Thoracic aorta (tissue), 2 donors: Measurements from ENCODE around the gene PTCD1. TPM values are rescaled to one million over a fixed set of nuclear protein-coding genes. Genes with fewer than 3 reads are reported as not detected.
A peak's percentile ranks its signal among the peaks of the same experiment; 100 is the strongest.
"Not testable (repeated sequence)": the region's sequence is repeated elsewhere in the genome, so short reads cannot be mapped to it uniquely, and the experiment has no call there.

Experiments
- ATAC-seq: fragments of 150-250 bp; one replicate; pipeline ENCODE4 v1.8.0; 2017; ENCODE audit warnings: low read depth; ENCODE audit not compliant: insufficient number of reproducible peaks, low FRiP score
- DNase-seq: peaks from one replicate; pipeline ENCODE4 v3.0.0-alpha.2; 2020; ENCODE audit warnings: low spot score
- H3K27ac ChIP-seq, 2 donors: fragments of 200-600 bp; sonication (generic); 1 replicate in 1 of 2; 2 replicates in 1 of 2; pipeline ENCODE4 v1.5.1; 2016; ENCODE audit warnings: mild to moderate bottlenecking in 2 of 2, moderate library complexity in 2 of 2
- H3K27me3 ChIP-seq: fragments of 200-600 bp; sonication (generic); replicated peaks from 2 replicates; pipeline ENCODE4 v1.6.0; 2016; ENCODE audit warnings: mild to moderate bottlenecking; ENCODE audit not compliant: insufficient read depth
- H3K36me3 ChIP-seq: fragments of 200-600 bp; sonication (generic); one replicate; pipeline ENCODE4 v1.5.1; 2016
- H3K4me1 ChIP-seq, 2 donors: fragments of 200-600 bp; sonication (generic); 1 replicate in 1 of 2; 2 replicates in 1 of 2; pipeline versions ENCODE4 v1.5.1 to v1.6.0; 2016; ENCODE audit warnings: low read depth in 2 of 2, mild to moderate bottlenecking in 1 of 2; ENCODE audit not compliant: control insufficient read depth in 1 of 2
- H3K4me3 ChIP-seq: fragments of 200-600 bp; sonication (generic); 2 replicates; pipeline ENCODE4 v1.5.1; 2016; ENCODE audit warnings: mild to moderate bottlenecking
- H3K9me3 ChIP-seq: fragments of 200-600 bp; sonication (generic); 2 replicates; pipeline ENCODE4 v1.5.1; 2016
- CTCF ChIP-seq: fragments of 200-600 bp; sonication (generic); IDR thresholded peaks from one replicate; pipeline ENCODE4 v1.5.1; 2019; ENCODE audit warnings: antibody characterized with exemption
- total RNA-seq, 2 donors: library from RNA; depleted of rRNA; stranded (reverse); fragments of >200 nt; gene quantifications; one replicate each; pipeline versions ENCODE4 v1.1.0 to v1.2.3, GENCODE V29; 2016

PTCD1 gene
- total RNA-seq, 2 donors from 2014 or later: 5.1 to 23.7 TPM

GRCh38 chr7:99383791-99384370, 54.7 kb downstream of the PTCD1 start:
- Histone ChIP-seq H3K4me1 (peaks cover 25 to 28% of the 10 kb centered on the region in 2 donors), H3K9me3 (no peaks in the 10 kb centered on the region)
- TF ChIP-seq CTCF: no peak

GRCh38 chr7:99383203-99383602, 55.4 kb downstream of the PTCD1 start:
- peaks cover 15% of the 10 kb centered on the region for H3K36me3 ChIP-seq
- no peak overlapping the region for H3K27ac ChIP-seq
- DNase-seq (no peak), ATAC-seq (no peak)
- no peaks in the 10 kb centered on the region for H3K27me3 ChIP-seq
- TF ChIP-seq CTCF: no peak
- no peak overlapping the region for H3K4me3 ChIP-seq
- no peaks in the 10 kb centered on the region for H3K9me3 ChIP-seq
- H3K4me1 ChIP-seq: peaks cover 26 to 34% of the 10 kb centered on the region in 2 donors

More at GRCh38 chr7:99383791-99384370, 54.7 kb downstream of the PTCD1 start:
- Histone ChIP-seq H3K36me3 (peaks cover 20% of the 10 kb centered on the region), H3K27me3 (no peaks in the 10 kb centered on the region), H3K27ac (no peak overlapping the region), H3K4me3 (no peak overlapping the region)
- no peak for DNase-seq
- ATAC-seq: no peak

- no peak overlapping the region for H3K4me3 ChIP-seq
- no peak overlapping the region for H3K27ac ChIP-seq
- no peak for ATAC-seq
- TF ChIP-seq CTCF: no peak
- peaks cover 11% of the 10 kb centered on the region for H3K36me3 ChIP-seq
- no peaks in the 10 kb centered on the region for H3K27me3 ChIP-seq
- no peaks in the 10 kb centered on the region for H3K9me3 ChIP-seq
- no peak for DNase-seq
- H3K4me1 ChIP-seq: peaks cover 26 to 40% of the 10 kb centered on the region in 2 donors
Measured at GRCh38 chr7:99381664-99382075, 56.9 kb downstream of the PTCD1 start.

- peaks cover 26 to 45% of the 10 kb centered on the region in 2 donors for H3K4me1 ChIP-seq
- peak overlapping the region; percentile 85 to 96 for H3K27ac ChIP-seq
- H3K36me3 ChIP-seq: peaks cover 5% of the 10 kb centered on the region
- DNase-seq (no peak), ATAC-seq (no peak)
- H3K4me3 ChIP-seq: peak overlapping the region; percentile 64
- no peaks in the 10 kb centered on the region for H3K9me3 ChIP-seq
- no peaks in the 10 kb centered on the region for H3K27me3 ChIP-seq
- no peak for TF ChIP-seq CTCF
Measured at GRCh38 chr7:99380823-99381663, 57.6 kb downstream of the PTCD1 start.

GRCh38 chr7:99380032-99380822, 58.4 kb downstream of the PTCD1 start:
- Histone ChIP-seq H3K36me3 (peaks cover 3% of the 10 kb centered on the region), H3K4me3 (peak overlapping the region; percentile 64), H3K27ac (peak overlapping the region; percentile 85 to 96), H3K4me1 (peaks cover 26 to 53% of the 10 kb centered on the region in 2 donors), H3K27me3 (no peaks in the 10 kb centered on the region), H3K9me3 (no peaks in the 10 kb centered on the region)
- no peak for TF ChIP-seq CTCF
- no peak for ATAC-seq
- DNase-seq: no peak

- DNase-seq, ATAC-seq, H3K36me3 ChIP-seq, H3K9me3 ChIP-seq, H3K27me3 ChIP-seq: not testable (repeated sequence)
- H3K27ac ChIP-seq: peak overlapping the region; percentile 85 to 96
- H3K4me1 ChIP-seq: peaks cover 26 to 53% of the 10 kb centered on the region in 2 donors
- peak overlapping the region; percentile 64 for H3K4me3 ChIP-seq
Measured at GRCh38 chr7:99379693-99380031, 58.9 kb downstream of the PTCD1 start.
